ENCODE data around the gene CTLA4.

CTLA4 gene

GRCh38 chr2:203869223-203870042, 1.9 kb downstream of the CTLA4 start:
- TF ChIP-seq CTCF (IDR thresholded peaks at IDR 0.05; ENCODE audit: insufficient read depth, low read length, poor library complexity, severe bottlenecking) = no peak
- no peak overlapping the region for H3K4me3 ChIP-seq (replicated peaks; ENCODE audit: low read depth, low read length)
- no peak for DNase-seq (ENCODE audit: extremely low read depth, insufficient read length)
- H3K36me3 ChIP-seq (ENCODE audit: control insufficient read depth, insufficient read depth, low read length) = no peaks in the 10 kb centered on the region
- peaks cover 2% of the 10 kb centered on the region; the same call in 1 of the 2 replicates for H3K27me3 ChIP-seq (replicated peaks; ENCODE audit: control insufficient read depth, insufficient read depth, low read length)

DNA sequence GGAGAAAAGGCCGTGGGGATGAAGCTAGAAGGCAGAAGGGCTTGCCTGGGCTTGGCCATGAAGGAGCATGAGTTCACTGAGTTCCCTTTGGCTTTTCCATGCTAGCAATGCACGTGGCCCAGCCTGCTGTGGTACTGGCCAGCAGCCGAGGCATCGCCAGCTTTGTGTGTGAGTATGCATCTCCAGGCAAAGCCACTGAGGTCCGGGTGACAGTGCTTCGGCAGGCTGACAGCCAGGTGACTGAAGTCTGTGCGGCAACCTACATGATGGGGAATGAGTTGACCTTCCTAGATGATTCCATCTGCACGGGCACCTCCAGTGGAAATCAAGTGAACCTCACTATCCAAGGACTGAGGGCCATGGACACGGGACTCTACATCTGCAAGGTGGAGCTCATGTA, 2.9 kb downstream of the CTLA4 start:
- DNase-seq (ENCODE audit: extremely low read depth, insufficient read length) = no peak
- no peak for TF ChIP-seq CTCF (IDR thresholded peaks at IDR 0.05; ENCODE audit: insufficient read depth, low read length, poor library complexity, severe bottlenecking)
- no peak overlapping the region for H3K4me3 ChIP-seq (replicated peaks; ENCODE audit: low read depth, low read length)
- peaks cover 2% of the 10 kb centered on the region for H3K27me3 ChIP-seq (replicated peaks; ENCODE audit: control insufficient read depth, insufficient read depth, low read length)
- no peaks in the 10 kb centered on the region for H3K36me3 ChIP-seq (ENCODE audit: control insufficient read depth, insufficient read depth, low read length)

GRCh38 chr2:203870941-203871340, 3.4 kb downstream of the CTLA4 start:
- no peak for TF ChIP-seq CTCF (IDR thresholded peaks at IDR 0.05; ENCODE audit: insufficient read depth, low read length, poor library complexity, severe bottlenecking)
- H3K36me3 ChIP-seq (ENCODE audit: control insufficient read depth, insufficient read depth, low read length) = no peaks in the 10 kb centered on the region
- no peak for DNase-seq (ENCODE audit: extremely low read depth, insufficient read length)
- peaks cover 2% of the 10 kb centered on the region for H3K27me3 ChIP-seq (replicated peaks; ENCODE audit: control insufficient read depth, insufficient read depth, low read length)
- no peak overlapping the region for H3K4me3 ChIP-seq (replicated peaks; ENCODE audit: low read depth, low read length)

DNA sequence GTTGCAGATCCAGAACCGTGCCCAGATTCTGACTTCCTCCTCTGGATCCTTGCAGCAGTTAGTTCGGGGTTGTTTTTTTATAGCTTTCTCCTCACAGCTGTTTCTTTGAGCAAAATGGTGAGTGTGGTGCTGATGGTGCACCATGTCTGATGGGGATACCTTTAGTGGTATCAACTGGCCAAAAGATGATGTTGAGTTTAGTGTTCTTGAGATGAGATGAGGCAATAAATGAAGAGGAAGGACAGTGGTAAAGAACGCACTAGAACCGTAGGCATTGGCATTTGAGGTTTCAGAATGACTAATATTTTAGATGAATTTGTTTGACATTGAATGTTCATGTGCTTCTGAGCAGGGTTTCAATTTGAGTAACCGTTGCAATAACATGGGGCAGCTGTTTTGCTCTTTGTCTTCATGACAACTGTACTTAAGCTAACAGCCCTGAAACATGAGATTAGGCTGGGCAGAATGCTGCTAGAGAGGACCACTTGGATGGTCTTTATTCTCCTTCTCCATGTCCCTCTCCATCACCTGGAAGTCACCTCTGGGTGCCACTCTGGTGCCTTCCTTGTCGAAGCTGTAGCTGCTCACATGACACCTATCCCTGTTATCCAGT, 3.9 kb downstream of the CTLA4 start:
- DNase-seq (ENCODE audit: extremely low read depth, insufficient read length) = peak; percentile 53
- Histone ChIP-seq H3K36me3 (ENCODE audit: control insufficient read depth, insufficient read depth, low read length) (no peaks in the 10 kb centered on the region), H3K4me3 (replicated peaks; ENCODE audit: low read depth, low read length) (no peak overlapping the region), H3K27me3 (replicated peaks; ENCODE audit: control insufficient read depth, insufficient read depth, low read length) (peaks cover 2% of the 10 kb centered on the region)
- no peak for TF ChIP-seq CTCF (IDR thresholded peaks at IDR 0.05; ENCODE audit: insufficient read depth, low read length, poor library complexity, severe bottlenecking)

GRCh38 chr2:203873461-203873860, 5.9 kb downstream of the CTLA4 start:
- TF ChIP-seq CTCF (IDR thresholded peaks at IDR 0.05; ENCODE audit: insufficient read depth, low read length, poor library complexity, severe bottlenecking) = no peak
- no peak for DNase-seq (ENCODE audit: extremely low read depth, insufficient read length)
- Histone ChIP-seq H3K27me3 (replicated peaks; ENCODE audit: control insufficient read depth, insufficient read depth, low read length) (peaks cover 3% of the 10 kb centered on the region), H3K4me3 (replicated peaks; ENCODE audit: low read depth, low read length) (no peak overlapping the region), H3K36me3 (ENCODE audit: control insufficient read depth, insufficient read depth, low read length) (no peaks in the 10 kb centered on the region)
